MM.1S (cell line): Measurements from ENCODE around the gene GORASP1.

Experiments
- CTCF ChIP-seq: fragments of 300-600 bp; sonication (generic); IDR thresholded peaks from 2 replicates; pipeline ENCODE4 v1.5.1; 2016; ENCODE audit warnings: antibody characterized with exemption, low read length, mixed read lengths
- EZH2 ChIP-seq: fragments of 300-600 bp; sonication (generic); optimal IDR thresholded peaks from 2 replicates; pipeline ENCODE3; 2017; ENCODE audit warnings: low read depth, mild to moderate bottlenecking, antibody characterized with exemption, low read length, mixed read lengths

- TF ChIP-seq CTCF (no peak), EZH2 (no peak)
These were observed 47.0 kb upstream of the GORASP1 start for GRCh38 chr3:39154280-39155021.
